Spinal cord (tissue), 10 donors: ENCODE measurements around the gene LOXL3. TPM values are rescaled to one million over a fixed set of nuclear protein-coding genes. Genes with fewer than 3 reads are reported as not detected.

Experiments used
- DNase-seq, 6 donors: peaks; one replicate each; pipeline versions ENCODE4 v3.0.0 to v3.0.0-alpha.2; 2013 to 2015; ENCODE audit warnings: low spot score in 6 of 6, low read depth in 4 of 6
- H3K27ac ChIP-seq: one replicate; pipeline ENCODE4 v1.5.1; 2013; ENCODE audit warnings: low read depth, low read length, control low read depth
- H3K27me3 ChIP-seq: one replicate; pipeline ENCODE4 v1.6.1; 2013; ENCODE audit warnings: low read length; ENCODE audit not compliant: control insufficient read depth, insufficient read depth
- H3K36me3 ChIP-seq: one replicate; pipeline ENCODE4 v1.6.1; 2013; ENCODE audit warnings: low read length; ENCODE audit not compliant: control insufficient read depth, insufficient read depth
- H3K4me1 ChIP-seq: one replicate; pipeline ENCODE4 v1.6.1; 2013; ENCODE audit warnings: low read length; ENCODE audit not compliant: control insufficient read depth, insufficient read depth
- H3K4me3 ChIP-seq: one replicate; pipeline ENCODE4 v1.5.1; 2013; ENCODE audit warnings: low read depth, low read length, control low read depth
- H3K9me3 ChIP-seq: one replicate; pipeline ENCODE4 v1.6.1; 2013; ENCODE audit warnings: low read length; ENCODE audit not compliant: control insufficient read depth, insufficient read depth
- WGBS: methylation state at CpG from one replicate; pipeline ENCODE4 v1.1.5; 2013; ENCODE audit warnings: missing lambda C conversion rate; ENCODE audit not compliant: insufficient coverage; 5-methylcytosine and 5-hydroxymethylcytosine counted together
- long read RNA-seq, 4 donors: transcript quantifications; one replicate each; lab custom pipeline, GENCODE V29; 2026
- polyA plus RNA-seq, 2 donors: library from polyadenylated mRNA; unstranded; fragments of 120-200 nt; gene quantifications; one replicate each; pipeline ENCODE4 v1.2.1, GENCODE V29; 2013; ENCODE audit not compliant: insufficient read length in 2 of 2
- total RNA-seq, 2 donors: library from RNA; depleted of rRNA in 1 of 2; stranded (reverse); fragments of 120-200 nt in 1 of 2; fragments of >200 nt in 1 of 2; gene quantifications; one replicate each; pipeline versions ENCODE4 v1.2.3 to v1.2.4, GENCODE V29; 2013 to 2014
- donor health status: healthy.

Gene LOXL3, protein sequence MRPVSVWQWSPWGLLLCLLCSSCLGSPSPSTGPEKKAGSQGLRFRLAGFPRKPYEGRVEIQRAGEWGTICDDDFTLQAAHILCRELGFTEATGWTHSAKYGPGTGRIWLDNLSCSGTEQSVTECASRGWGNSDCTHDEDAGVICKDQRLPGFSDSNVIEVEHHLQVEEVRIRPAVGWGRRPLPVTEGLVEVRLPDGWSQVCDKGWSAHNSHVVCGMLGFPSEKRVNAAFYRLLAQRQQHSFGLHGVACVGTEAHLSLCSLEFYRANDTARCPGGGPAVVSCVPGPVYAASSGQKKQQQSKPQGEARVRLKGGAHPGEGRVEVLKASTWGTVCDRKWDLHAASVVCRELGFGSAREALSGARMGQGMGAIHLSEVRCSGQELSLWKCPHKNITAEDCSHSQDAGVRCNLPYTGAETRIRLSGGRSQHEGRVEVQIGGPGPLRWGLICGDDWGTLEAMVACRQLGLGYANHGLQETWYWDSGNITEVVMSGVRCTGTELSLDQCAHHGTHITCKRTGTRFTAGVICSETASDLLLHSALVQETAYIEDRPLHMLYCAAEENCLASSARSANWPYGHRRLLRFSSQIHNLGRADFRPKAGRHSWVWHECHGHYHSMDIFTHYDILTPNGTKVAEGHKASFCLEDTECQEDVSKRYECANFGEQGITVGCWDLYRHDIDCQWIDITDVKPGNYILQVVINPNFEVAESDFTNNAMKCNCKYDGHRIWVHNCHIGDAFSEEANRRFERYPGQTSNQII
- total RNA-seq = 10 to 100 TPM; 10.5 to 18.2 TPM
- 10 to 100 TPM; 18.1 to 18.8 TPM for polyA plus RNA-seq
- long read RNA-seq, donor 1, partial matches to known transcripts = 9 of 13 reads
- long read RNA-seq, donor 1, other reads (novel, unspliced or antisense) = 0 of 13 reads
- long read RNA-seq, donor 2, partial matches to known transcripts = 7 of 18 reads
- long read RNA-seq, donor 2, other reads (novel, unspliced or antisense) = 11 of 18 reads
- long read RNA-seq, donor 3, partial matches to known transcripts = 35 of 35 reads
- long read RNA-seq, donor 3, other reads (novel, unspliced or antisense) = 0 of 35 reads
- long read RNA-seq, donor 4, partial matches to known transcripts = 5 of 7 reads
- long read RNA-seq, donor 4, other reads (novel, unspliced or antisense) = 0 of 7 reads

GRCh38 chr2:74553892-74554819 lies at the start of gene LOXL3, which contains the start of gene DOK1:
Gene LOXL3, minus strand, starts transcription at chr2:74553942. Its CDS starts 1,308 bp downstream, at chr2:74552634.
Gene DOK1, plus strand, starts transcription at chr2:74554720. Its CDS starts 35 bp downstream, at chr2:74554755.
- WGBS = 0% methylated on average over 71 of the region's 73 CpGs
- Histone ChIP-seq H3K36me3 (peaks cover 20% of the 10 kb centered on the region), H3K4me1 (peaks cover 50% of the 10 kb centered on the region), H3K27me3 (peaks cover 25% of the 10 kb centered on the region), H3K27ac (peak within 1 kb of the TSS; percentile 95), H3K9me3 (no peaks in the 10 kb centered on the region), H3K4me3 (peak within 1 kb of the TSS; percentile 77)
- DNase-seq = peak in 3 of 6 donors; percentile 73 to 95 (median 89)

- WGBS = no CpG with 5 or more reads among the region's 1 CpG
- Histone ChIP-seq H3K27me3 (peaks cover 13% of the 10 kb centered on the region), H3K9me3 (no peaks in the 10 kb centered on the region), H3K27ac (no peak overlapping the region), H3K36me3 (no peaks in the 10 kb centered on the region), H3K4me3 (no peak overlapping the region), H3K4me1 (no peaks in the 10 kb centered on the region)
- DNase-seq = no peak
Observed at GRCh38 chr2:74602586-74603281, 49.0 kb upstream of the LOXL3 start.

- WGBS = no CpG with 5 or more reads among the region's 3 CpGs
- no peaks in the 10 kb centered on the region for H3K9me3 ChIP-seq
- no peaks in the 10 kb centered on the region for H3K36me3 ChIP-seq
- H3K4me3 ChIP-seq = no peak overlapping the region
- no peak for DNase-seq
- peaks cover 15% of the 10 kb centered on the region for H3K27me3 ChIP-seq
- no peaks in the 10 kb centered on the region for H3K4me1 ChIP-seq
- H3K27ac ChIP-seq = no peak overlapping the region
Observed at GRCh38 chr2:74599676-74600075, 45.9 kb upstream of the LOXL3 start.

DNA sequence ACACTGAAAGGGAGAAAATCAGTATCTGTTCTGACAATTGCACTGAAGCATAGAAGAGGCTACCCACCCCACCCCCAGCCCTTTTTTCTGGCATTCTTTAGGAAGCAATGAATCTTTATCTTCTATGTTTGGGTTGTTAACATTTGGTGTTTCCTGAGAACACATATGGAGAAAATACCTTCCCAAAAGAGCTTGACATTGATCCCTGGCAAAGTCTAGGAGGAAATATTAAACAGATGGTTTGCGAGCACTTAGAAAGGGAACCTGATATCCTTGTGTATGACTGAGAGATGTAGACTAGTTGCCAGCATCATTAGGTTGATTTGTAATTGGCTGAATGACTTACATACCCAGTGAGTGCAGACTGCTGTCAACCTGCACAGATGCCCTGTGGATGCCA lies 43.7 kb upstream of the LOXL3 start:
- DNase-seq = peak in 2 of 6 donors; percentile 14 to 69
- Histone ChIP-seq H3K27me3 (peaks cover 2% of the 10 kb centered on the region), H3K36me3 (no peaks in the 10 kb centered on the region), H3K27ac (no peak overlapping the region), H3K4me1 (no peaks in the 10 kb centered on the region), H3K9me3 (no peaks in the 10 kb centered on the region), H3K4me3 (no peak overlapping the region)
- WGBS = 67% methylated on average over 1 of the region's 1 CpG

DNA sequence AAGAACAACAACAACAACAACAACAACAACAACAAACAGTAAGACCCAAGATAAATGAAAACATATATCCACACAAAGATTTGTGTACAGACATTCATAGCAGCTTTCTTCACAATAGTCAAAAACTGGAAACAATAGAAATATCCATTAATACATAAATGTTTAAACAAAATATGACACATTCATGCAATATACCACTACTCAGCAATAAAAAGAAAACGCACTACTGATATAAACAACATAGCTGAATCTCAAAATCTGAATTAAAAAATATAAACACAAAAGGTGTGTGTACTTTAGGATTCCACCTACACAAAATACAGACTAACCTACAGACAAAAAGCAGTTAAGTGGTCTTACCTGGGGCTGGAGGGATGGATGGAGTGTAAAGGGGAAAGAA lies 42.8 kb upstream of the LOXL3 start:
- no peak for DNase-seq
- Histone ChIP-seq H3K36me3 (no peaks in the 10 kb centered on the region), H3K27ac (no peak overlapping the region), H3K9me3 (no peaks in the 10 kb centered on the region), H3K27me3 (peaks cover 5% of the 10 kb centered on the region), H3K4me1 (no peaks in the 10 kb centered on the region), H3K4me3 (no peak overlapping the region)
- no CpG with 5 or more reads among the region's 1 CpG for WGBS

- WGBS = 45% methylated on average over 2 of the region's 4 CpGs
- no peak overlapping the region for H3K4me3 ChIP-seq
Observed at GRCh38 chr2:74593826-74594772, 40.4 kb upstream of the LOXL3 start.

GRCh38 chr2:74588664-74589063 lies 34.9 kb upstream of the LOXL3 start:
- peaks cover 5% of the 10 kb centered on the region for H3K4me1 ChIP-seq
- 100% methylated on average over 1 of the region's 2 CpGs for WGBS
- no peaks in the 10 kb centered on the region for H3K36me3 ChIP-seq
- H3K9me3 ChIP-seq = no peaks in the 10 kb centered on the region
- peaks cover 6% of the 10 kb centered on the region for H3K27me3 ChIP-seq
- no peak overlapping the region for H3K27ac ChIP-seq
- no peak overlapping the region for H3K4me3 ChIP-seq
- no peak for DNase-seq

More at GRCh38 chr2:74593826-74594772, 40.4 kb upstream of the LOXL3 start:
- Histone ChIP-seq H3K9me3 (no peaks in the 10 kb centered on the region), H3K36me3 (no peaks in the 10 kb centered on the region), H3K27me3 (peaks cover 9% of the 10 kb centered on the region), H3K27ac (no peak overlapping the region), H3K4me1 (no peaks in the 10 kb centered on the region)
- DNase-seq = no peak
